MM.1S (cell line): ENCODE data around the gene PDCD7.

ENCODE experiments used
- CTCF ChIP-seq: fragments of 300-600 bp; sonication (generic); IDR thresholded peaks from 2 replicates; pipeline ENCODE4 v1.5.1; 2016; ENCODE audit warnings: antibody characterized with exemption, low read length, mixed read lengths
- EZH2 ChIP-seq: fragments of 300-600 bp; sonication (generic); optimal IDR thresholded peaks from 2 replicates; pipeline ENCODE3; 2017; ENCODE audit warnings: low read depth, mild to moderate bottlenecking, antibody characterized with exemption, low read length, mixed read lengths
- EZH2phosphoT487 ChIP-seq: fragments of 300-600 bp; sonication (generic); IDR thresholded peaks from 2 replicates; pipeline ENCODE4 v1.6.1; 2018; ENCODE audit warnings: antibody characterized with exemption, low read length

- TF ChIP-seq CTCF (no peak), EZH2 (no peak), EZH2phosphoT487 (no peak)
Measured at GRCh38 chr15:65134538-65134937, 930 bp upstream of the PDCD7 start.
